ENCODE results near the gene C6orf15. TPM values are rescaled to one million over a fixed set of nuclear protein-coding genes. Genes with fewer than 3 reads are reported as not detected.

The C6orf15 gene
- total and polyA plus RNA-seq, 2 of the 8 experiments (the other 6 are each of a cell fraction or from before 2014, with no cell fraction given): not detected

DNA sequence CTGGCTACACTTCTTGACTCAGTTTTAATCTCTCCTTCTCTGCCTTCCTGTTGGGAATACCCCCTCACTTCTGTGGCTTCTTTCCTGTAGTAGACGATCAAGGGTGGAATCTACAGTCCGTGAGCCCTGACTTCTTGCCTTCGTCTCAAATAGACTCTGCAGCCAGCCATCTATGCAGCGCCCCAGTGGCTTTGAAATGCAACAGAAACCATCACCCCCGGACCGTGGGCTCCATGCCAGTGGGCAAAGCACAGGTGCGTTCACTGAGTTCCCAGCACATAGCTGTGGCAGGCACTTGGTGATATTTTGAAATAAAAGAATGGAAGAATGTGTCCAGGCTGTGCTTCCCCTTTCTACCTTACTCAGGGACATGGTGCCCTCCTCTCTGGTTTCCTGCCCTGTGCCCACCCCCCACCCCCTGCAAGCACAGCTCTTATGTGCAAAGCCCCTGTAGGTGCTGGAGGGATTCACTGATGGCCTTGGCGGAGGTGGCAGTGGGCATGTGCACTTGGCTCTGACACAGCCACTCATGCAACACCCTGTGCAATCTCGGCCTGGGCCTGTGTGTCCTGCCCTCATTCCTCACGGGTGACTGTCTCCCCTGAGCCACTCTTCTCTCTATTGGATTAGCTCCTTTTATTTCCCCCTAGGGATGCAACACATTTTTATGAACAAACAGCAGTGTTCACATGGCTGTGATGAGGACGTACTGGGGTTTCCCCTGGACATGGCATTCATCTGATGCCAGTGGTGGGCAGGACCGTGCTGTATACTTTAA lies 13.4 kb upstream of the C6orf15 start (continued):
- TF ChIP-seq, protein P1, sequence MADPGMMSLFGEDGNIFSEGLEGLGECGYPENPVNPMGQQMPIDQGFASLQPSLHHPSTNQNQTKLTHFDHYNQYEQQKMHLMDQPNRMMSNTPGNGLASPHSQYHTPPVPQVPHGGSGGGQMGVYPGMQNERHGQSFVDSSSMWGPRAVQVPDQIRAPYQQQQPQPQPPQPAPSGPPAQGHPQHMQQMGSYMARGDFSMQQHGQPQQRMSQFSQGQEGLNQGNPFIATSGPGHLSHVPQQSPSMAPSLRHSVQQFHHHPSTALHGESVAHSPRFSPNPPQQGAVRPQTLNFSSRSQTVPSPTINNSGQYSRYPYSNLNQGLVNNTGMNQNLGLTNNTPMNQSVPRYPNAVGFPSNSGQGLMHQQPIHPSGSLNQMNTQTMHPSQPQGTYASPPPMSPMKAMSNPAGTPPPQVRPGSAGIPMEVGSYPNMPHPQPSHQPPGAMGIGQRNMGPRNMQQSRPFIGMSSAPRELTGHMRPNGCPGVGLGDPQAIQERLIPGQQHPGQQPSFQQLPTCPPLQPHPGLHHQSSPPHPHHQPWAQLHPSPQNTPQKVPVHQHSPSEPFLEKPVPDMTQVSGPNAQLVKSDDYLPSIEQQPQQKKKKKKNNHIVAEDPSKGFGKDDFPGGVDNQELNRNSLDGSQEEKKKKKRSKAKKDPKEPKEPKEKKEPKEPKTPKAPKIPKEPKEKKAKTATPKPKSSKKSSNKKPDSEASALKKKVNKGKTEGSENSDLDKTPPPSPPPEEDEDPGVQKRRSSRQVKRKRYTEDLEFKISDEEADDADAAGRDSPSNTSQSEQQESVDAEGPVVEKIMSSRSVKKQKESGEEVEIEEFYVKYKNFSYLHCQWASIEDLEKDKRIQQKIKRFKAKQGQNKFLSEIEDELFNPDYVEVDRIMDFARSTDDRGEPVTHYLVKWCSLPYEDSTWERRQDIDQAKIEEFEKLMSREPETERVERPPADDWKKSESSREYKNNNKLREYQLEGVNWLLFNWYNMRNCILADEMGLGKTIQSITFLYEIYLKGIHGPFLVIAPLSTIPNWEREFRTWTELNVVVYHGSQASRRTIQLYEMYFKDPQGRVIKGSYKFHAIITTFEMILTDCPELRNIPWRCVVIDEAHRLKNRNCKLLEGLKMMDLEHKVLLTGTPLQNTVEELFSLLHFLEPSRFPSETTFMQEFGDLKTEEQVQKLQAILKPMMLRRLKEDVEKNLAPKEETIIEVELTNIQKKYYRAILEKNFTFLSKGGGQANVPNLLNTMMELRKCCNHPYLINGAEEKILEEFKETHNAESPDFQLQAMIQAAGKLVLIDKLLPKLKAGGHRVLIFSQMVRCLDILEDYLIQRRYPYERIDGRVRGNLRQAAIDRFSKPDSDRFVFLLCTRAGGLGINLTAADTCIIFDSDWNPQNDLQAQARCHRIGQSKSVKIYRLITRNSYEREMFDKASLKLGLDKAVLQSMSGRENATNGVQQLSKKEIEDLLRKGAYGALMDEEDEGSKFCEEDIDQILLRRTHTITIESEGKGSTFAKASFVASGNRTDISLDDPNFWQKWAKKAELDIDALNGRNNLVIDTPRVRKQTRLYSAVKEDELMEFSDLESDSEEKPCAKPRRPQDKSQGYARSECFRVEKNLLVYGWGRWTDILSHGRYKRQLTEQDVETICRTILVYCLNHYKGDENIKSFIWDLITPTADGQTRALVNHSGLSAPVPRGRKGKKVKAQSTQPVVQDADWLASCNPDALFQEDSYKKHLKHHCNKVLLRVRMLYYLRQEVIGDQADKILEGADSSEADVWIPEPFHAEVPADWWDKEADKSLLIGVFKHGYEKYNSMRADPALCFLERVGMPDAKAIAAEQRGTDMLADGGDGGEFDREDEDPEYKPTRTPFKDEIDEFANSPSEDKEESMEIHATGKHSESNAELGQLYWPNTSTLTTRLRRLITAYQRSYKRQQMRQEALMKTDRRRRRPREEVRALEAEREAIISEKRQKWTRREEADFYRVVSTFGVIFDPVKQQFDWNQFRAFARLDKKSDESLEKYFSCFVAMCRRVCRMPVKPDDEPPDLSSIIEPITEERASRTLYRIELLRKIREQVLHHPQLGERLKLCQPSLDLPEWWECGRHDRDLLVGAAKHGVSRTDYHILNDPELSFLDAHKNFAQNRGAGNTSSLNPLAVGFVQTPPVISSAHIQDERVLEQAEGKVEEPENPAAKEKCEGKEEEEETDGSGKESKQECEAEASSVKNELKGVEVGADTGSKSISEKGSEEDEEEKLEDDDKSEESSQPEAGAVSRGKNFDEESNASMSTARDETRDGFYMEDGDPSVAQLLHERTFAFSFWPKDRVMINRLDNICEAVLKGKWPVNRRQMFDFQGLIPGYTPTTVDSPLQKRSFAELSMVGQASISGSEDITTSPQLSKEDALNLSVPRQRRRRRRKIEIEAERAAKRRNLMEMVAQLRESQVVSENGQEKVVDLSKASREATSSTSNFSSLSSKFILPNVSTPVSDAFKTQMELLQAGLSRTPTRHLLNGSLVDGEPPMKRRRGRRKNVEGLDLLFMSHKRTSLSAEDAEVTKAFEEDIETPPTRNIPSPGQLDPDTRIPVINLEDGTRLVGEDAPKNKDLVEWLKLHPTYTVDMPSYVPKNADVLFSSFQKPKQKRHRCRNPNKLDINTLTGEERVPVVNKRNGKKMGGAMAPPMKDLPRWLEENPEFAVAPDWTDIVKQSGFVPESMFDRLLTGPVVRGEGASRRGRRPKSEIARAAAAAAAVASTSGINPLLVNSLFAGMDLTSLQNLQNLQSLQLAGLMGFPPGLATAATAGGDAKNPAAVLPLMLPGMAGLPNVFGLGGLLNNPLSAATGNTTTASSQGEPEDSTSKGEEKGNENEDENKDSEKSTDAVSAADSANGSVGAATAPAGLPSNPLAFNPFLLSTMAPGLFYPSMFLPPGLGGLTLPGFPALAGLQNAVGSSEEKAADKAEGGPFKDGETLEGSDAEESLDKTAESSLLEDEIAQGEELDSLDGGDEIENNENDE (IDR thresholded peaks at IDR 0.05; ENCODE audit: insufficient replicate concordance, low read length): no peak
- TF ChIP-seq FOSL1 (IDR thresholded peaks at IDR 0.05; ENCODE audit: insufficient read depth, low read depth, low read length): no peak
- no peak for TF ChIP-seq SP4 (IDR thresholded peaks at IDR 0.05; ENCODE audit: low read length)
- TF ChIP-seq RFX5 (IDR thresholded peaks at IDR 0.05; ENCODE audit: borderline replicate concordance, low read depth, low read length): no peak
- TF ChIP-seq PHF8 (conservative IDR thresholded peaks at IDR 0.05; ENCODE audit: low read depth, low read length): no peak
- TF ChIP-seq, protein P2, sequence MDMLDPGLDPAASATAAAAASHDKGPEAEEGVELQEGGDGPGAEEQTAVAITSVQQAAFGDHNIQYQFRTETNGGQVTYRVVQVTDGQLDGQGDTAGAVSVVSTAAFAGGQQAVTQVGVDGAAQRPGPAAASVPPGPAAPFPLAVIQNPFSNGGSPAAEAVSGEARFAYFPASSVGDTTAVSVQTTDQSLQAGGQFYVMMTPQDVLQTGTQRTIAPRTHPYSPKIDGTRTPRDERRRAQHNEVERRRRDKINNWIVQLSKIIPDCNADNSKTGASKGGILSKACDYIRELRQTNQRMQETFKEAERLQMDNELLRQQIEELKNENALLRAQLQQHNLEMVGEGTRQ (IDR thresholded peaks at IDR 0.05; ENCODE audit: low read length): no peak

Measured in H1 (cell line).